Stimulated activated CD4-positive, alpha-beta T cell treated with anti-CD3 and anti-CD28 coated beads, Interleukin-1b, Interleukin-23, amount 100 ng/mL, for 1 hour (primary cell): ENCODE results near the gene HECTD2.
"Not testable (repeated sequence)": the region's sequence is repeated elsewhere in the genome, so short reads cannot be mapped to it uniquely, and the experiment has no call there.

ENCODE experiments used
- DNase-seq, 2 donors: peaks; one replicate each; pipeline ENCODE4 v3.0.0-alpha.2; 2020; ENCODE audit warnings: low read depth in 2 of 2

Gene HECTD2

GRCh38 chr10:91537614-91538383 is 127.7 kb downstream of the HECTD2 start:
- no peak for DNase-seq

- no peak for DNase-seq
Measured at GRCh38 chr10:91539930-91540329, 129.8 kb downstream of the HECTD2 start.

- no peak for DNase-seq
Measured at GRCh38 chr10:91540733-91541132, 130.6 kb downstream of the HECTD2 start.

- DNase-seq, result no peak
Measured at GRCh38 chr10:91541481-91541880, 131.3 kb downstream of the HECTD2 start.

GRCh38 chr10:91545384-91545783 is 135.2 kb downstream of the HECTD2 start:
- DNase-seq, result no peak

GRCh38 chr10:91545838-91546237 is 135.7 kb downstream of the HECTD2 start:
- DNase-seq, result no peak

GRCh38 chr10:91549262-91549661 is 139.1 kb downstream of the HECTD2 start:
- no peak for DNase-seq

- DNase-seq, result no peak
Measured at GRCh38 chr10:91550021-91550420, 139.9 kb downstream of the HECTD2 start.

GRCh38 chr10:91551856-91552255 is 141.7 kb downstream of the HECTD2 start:
- DNase-seq, result no peak

- DNase-seq, result no peak
Measured at GRCh38 chr10:91552274-91553095, 142.3 kb downstream of the HECTD2 start.

GRCh38 chr10:91555455-91555854 is 145.3 kb downstream of the HECTD2 start:
- DNase-seq, result no peak

- no peak for DNase-seq
Measured at GRCh38 chr10:91556691-91557566, 146.8 kb downstream of the HECTD2 start.

- no peak for DNase-seq
Measured at GRCh38 chr10:91557651-91558111, 147.5 kb downstream of the HECTD2 start.

- no peak for DNase-seq
Measured at GRCh38 chr10:91558473-91558872, 148.3 kb downstream of the HECTD2 start.

GRCh38 chr10:91559169-91559568 is 149.0 kb downstream of the HECTD2 start:
- DNase-seq, result no peak

GRCh38 chr10:91559750-91560149 is 149.6 kb downstream of the HECTD2 start:
- no peak for DNase-seq

- DNase-seq, result not testable (repeated sequence)
Measured at GRCh38 chr10:91560827-91561226, 150.7 kb downstream of the HECTD2 start.

GRCh38 chr10:91562839-91563581 is 152.9 kb downstream of the HECTD2 start:
- no peak for DNase-seq

GRCh38 chr10:91564026-91564425 is 153.9 kb downstream of the HECTD2 start:
- no peak for DNase-seq
